Stomach (tissue), 9 donors: ENCODE results near the gene DLEC1. TPM values are rescaled to one million over a fixed set of nuclear protein-coding genes. Genes with fewer than 3 reads are reported as not detected.

Source experiments
- DNase-seq, 2 donors: peaks; one replicate each; pipeline versions ENCODE4 v3.0.0 to v3.0.0-alpha.2; 2013 to 2019
- H3K27ac ChIP-seq, 5 donors: fragments of 200-600 bp in 4 of 5; sonication (generic) in 4 of 5; one replicate each; pipeline ENCODE4 v1.5.1; 2013 to 2019; ENCODE audit warnings: mild to moderate bottlenecking in 1 of 5, moderate library complexity in 1 of 5
- H3K27me3 ChIP-seq, 3 donors: fragments of 200-600 bp; sonication (generic); one replicate each; pipeline ENCODE4 v1.5.1; 2017 to 2019; ENCODE audit warnings: mixed run types in 1 of 3
- H3K36me3 ChIP-seq, 4 donors: fragments of 200-600 bp; sonication (generic); 1 replicate in 3 of 4; 2 replicates in 1 of 4; pipeline ENCODE4 v1.5.1; 2016 to 2019
- H3K4me1 ChIP-seq, 4 donors: fragments of 200-600 bp; sonication (generic); one replicate each; pipeline ENCODE4 v1.5.1; 2016 to 2019
- H3K4me3 ChIP-seq, 4 donors: fragments of 200-600 bp; sonication (generic) in 3 of 4; one replicate each; pipeline ENCODE4 v1.5.1; 2016 to 2019; ENCODE audit warnings: mild to moderate bottlenecking in 1 of 4
- H3K9me3 ChIP-seq, 4 donors: fragments of 200-600 bp; sonication (generic); one replicate each; pipeline ENCODE4 v1.5.1; 2016 to 2019
- CTCF ChIP-seq, 7 experiments: fragments of 450-650 bp in 4 of 7; fragments of 200-600 bp in 3 of 7; sonication (generic) in 3 of 7; IDR thresholded peaks; one replicate each; pipeline ENCODE4 v1.5.1; 2016 to 2019; ENCODE audit warnings: antibody characterized with exemption in 7 of 7, control low read depth in 2 of 7, mild to moderate bottlenecking in 1 of 7
- EP300 ChIP-seq: sonication (generic); formaldehyde crosslinking; IDR thresholded peaks from one replicate; pipeline ENCODE4 v1.6.1; 2017; ENCODE audit warnings: antibody characterized with exemption
- POLR2A ChIP-seq, 4 donors: fragments of 450-650 bp; IDR thresholded peaks; one replicate each; pipeline ENCODE4 v1.6.1; 2016; ENCODE audit warnings: antibody characterized with exemption in 4 of 4, control low read depth in 2 of 4, mild to moderate bottlenecking in 1 of 4, moderate library complexity in 1 of 4
- POLR2AphosphoS5 ChIP-seq, 3 donors: sonication (generic); formaldehyde crosslinking; IDR thresholded peaks; one replicate each; pipeline ENCODE4 v1.6.1; 2016; ENCODE audit warnings: antibody characterized with exemption in 3 of 3
- WGBS, 5 donors: extraction: QIAGEN DNeasy Blood & Tissue Kit in 3 of 5; methylation state at CpG; one replicate each; pipeline versions ENCODE4 v1.1.5 to v1.1.7; 2013 to 2018; 5-methylcytosine and 5-hydroxymethylcytosine counted together
- intact Hi-C: fragments of 100-400 bp; cut with DNase I; formaldehyde crosslinking; loops from one replicate; pipeline ENCODE4 v1.15.1; 2023; ENCODE audit warnings: low total_unique reads
- polyA plus RNA-seq, 3 donors: library from polyadenylated mRNA; stranded (reverse); fragments of 200-250 nt; gene quantifications; one replicate each; pipeline ENCODE4 v1.2.3, GENCODE V29; 2013
- total RNA-seq, 5 donors: library from RNA; depleted of rRNA; stranded (reverse); fragments of >200 nt; gene quantifications; one replicate each; pipeline versions ENCODE4 v1.1.0 to v1.2.3, GENCODE V29; 2014 to 2016
- donor health status: healthy with polysubstance abuse.
- donor health status: Bipolar disorder and iron deficiency.
- donor health status: healthy.

Gene DLEC1
- total and polyA plus RNA-seq, 8 donors, result 0.12 to 1.5 (median 0.31) TPM; not detected in 3

GRCh38 chr3:38121451-38121831 lies 82.4 kb downstream of the DLEC1 start:
- intact Hi-C loops, result loop anchor here (10.0 kb wide), 1 partner anchor 353 kb away; no protein-coding TSS in a partner anchor
- WGBS, 5 donors, result 85 to 90% (median 88%) methylated on average over 9 of the region's 9 CpGs
- peaks cover 0 to 14% (median 5%) of the 10 kb centered on the region in 4 donors for H3K4me1 ChIP-seq
- H3K27me3 ChIP-seq, result no peaks in the 10 kb centered on the region
- no peaks in the 10 kb centered on the region for H3K9me3 ChIP-seq
- H3K36me3 ChIP-seq, result peaks cover 62 to 82% (median 77%) of the 10 kb centered on the region in 4 donors
- peak in 1 of 2 donors; percentile 20 for DNase-seq
- TF ChIP-seq CTCF (IDR thresholded peaks at IDR 0.05) (no peak), POLR2AphosphoS5 (IDR thresholded peaks at IDR 0.05) (no peak), EP300 (no peak), POLR2A (IDR thresholded peaks at IDR 0.05) (no peak)
- no peak overlapping the region for H3K27ac ChIP-seq
- H3K4me3 ChIP-seq, result no peak overlapping the region

GRCh38 chr3:38121832-38122461 lies 82.9 kb downstream of the DLEC1 start:
- no peak for TF ChIP-seq POLR2A (IDR thresholded peaks at IDR 0.05)
- TF ChIP-seq CTCF (IDR thresholded peaks at IDR 0.05), result no peak
- no peak for TF ChIP-seq POLR2AphosphoS5 (IDR thresholded peaks at IDR 0.05)
- TF ChIP-seq EP300, result no peak
- 90 to 97% (median 94%) methylated on average over 3 to 13 of the region's 13 CpGs for WGBS, 5 donors
- H3K9me3 ChIP-seq, result no peaks in the 10 kb centered on the region
- peaks cover 67 to 87% (median 82%) of the 10 kb centered on the region in 4 donors for H3K36me3 ChIP-seq
- no peaks in the 10 kb centered on the region for H3K27me3 ChIP-seq
- H3K4me3 ChIP-seq, result no peak overlapping the region
- DNase-seq, result peak in 1 of 2 donors; percentile 22
- H3K4me1 ChIP-seq, result peaks cover 0 to 10% (median 5%) of the 10 kb centered on the region in 4 donors
- no peak overlapping the region for H3K27ac ChIP-seq
- intact Hi-C loops, result loop anchor here (10.0 kb wide), 1 partner anchor 353 kb away; no protein-coding TSS in a partner anchor

GRCh38 chr3:38122712-38123290 lies 83.8 kb downstream of the DLEC1 start:
- H3K27ac ChIP-seq, result no peak overlapping the region
- H3K9me3 ChIP-seq, result no peaks in the 10 kb centered on the region
- WGBS, 5 donors, result 88 to 94% (median 92%) methylated on average over 9 of the region's 9 CpGs
- H3K27me3 ChIP-seq, result no peaks in the 10 kb centered on the region
- intact Hi-C loops, result loop anchor here (10.0 kb wide), 1 partner anchor 352 kb away; no protein-coding TSS in a partner anchor
- TF ChIP-seq EP300, result no peak
- TF ChIP-seq POLR2A (IDR thresholded peaks at IDR 0.05), result no peak
- no peak for TF ChIP-seq CTCF (IDR thresholded peaks at IDR 0.05)
- TF ChIP-seq POLR2AphosphoS5 (IDR thresholded peaks at IDR 0.05), result no peak
- peaks cover 0 to 1% (median 0%) of the 10 kb centered on the region in 4 donors for H3K4me1 ChIP-seq
- DNase-seq, result peak in 1 of 2 donors; percentile 14
- peaks cover 76 to 95% (median 90%) of the 10 kb centered on the region in 4 donors for H3K36me3 ChIP-seq
- no peak overlapping the region for H3K4me3 ChIP-seq

GRCh38 chr3:38124324-38125122 lies 85.5 kb downstream of the DLEC1 start:
- H3K27me3 ChIP-seq, result no peaks in the 10 kb centered on the region
- TF ChIP-seq CTCF (IDR thresholded peaks at IDR 0.05) (no peak), POLR2A (IDR thresholded peaks at IDR 0.05) (no peak), POLR2AphosphoS5 (IDR thresholded peaks at IDR 0.05) (no peak), EP300 (no peak)
- no peak overlapping the region for H3K4me3 ChIP-seq
- peaks cover 0 to 16% (median 5%) of the 10 kb centered on the region in 4 donors for H3K4me1 ChIP-seq
- no peak overlapping the region for H3K27ac ChIP-seq
- intact Hi-C loops, result loop anchor here (10.0 kb wide), 1 partner anchor 350 kb away; no protein-coding TSS in a partner anchor
- DNase-seq, result peak in 1 of 2 donors; percentile 14
- no peaks in the 10 kb centered on the region for H3K9me3 ChIP-seq
- H3K36me3 ChIP-seq, result peaks cover 93 to 100% (median 100%) of the 10 kb centered on the region in 4 donors
- 66 to 79% (median 68%) methylated on average over 7 of the region's 7 CpGs for WGBS, 5 donors
